Esophagus squamous epithelium (tissue), 5 donors: ENCODE results near the gene NKD2. TPM values are rescaled to one million over a fixed set of nuclear protein-coding genes. Genes with fewer than 3 reads are reported as not detected.
"Not testable (repeated sequence)": the region's sequence is repeated elsewhere in the genome, so short reads cannot be mapped to it uniquely, and the experiment has no call there.

Experiments used
- DNase-seq: peaks from one replicate; lab custom pipeline; 2025; lab: John Stamatoyannopoulos, UW
- H3K27ac ChIP-seq, 4 donors: fragments of 200-600 bp; sonication (generic); one replicate each; pipeline ENCODE4 v1.5.1; 2016 to 2019; ENCODE audit warnings: mild to moderate bottlenecking in 1 of 4
- H3K27me3 ChIP-seq, 4 donors: fragments of 200-600 bp; sonication (generic); 1 replicate in 3 of 4; 2 replicates in 1 of 4; pipeline versions ENCODE4 v1.5.1 to v1.6.0; 2017 to 2021; ENCODE audit warnings: antibody characterized with exemption in 1 of 4
- H3K36me3 ChIP-seq, 3 donors: fragments of 200-600 bp; sonication (generic); one replicate each; pipeline ENCODE4 v1.5.1; 2016 to 2019
- H3K4me1 ChIP-seq, 3 donors: fragments of 200-600 bp; sonication (generic); one replicate each; pipeline ENCODE4 v1.5.1; 2017 to 2019
- H3K4me3 ChIP-seq, 4 donors: fragments of 200-600 bp; sonication (generic); 1 replicate in 3 of 4; 2 replicates in 1 of 4; pipeline ENCODE4 v1.5.1; 2016 to 2019; ENCODE audit warnings: mild to moderate bottlenecking in 2 of 4, moderate library complexity in 1 of 4
- H3K9me3 ChIP-seq, 3 donors: fragments of 200-600 bp; sonication (generic); one replicate each; pipeline ENCODE4 v1.5.1; 2016 to 2019
- CTCF ChIP-seq, 6 experiments: fragments of 450-650 bp in 4 of 6; fragments of 200-600 bp in 2 of 6; sonication (generic) in 2 of 6; IDR thresholded peaks; one replicate each; pipeline ENCODE4 v1.5.1; 2016 to 2019; ENCODE audit warnings: antibody characterized with exemption in 6 of 6, mild to moderate bottlenecking in 4 of 6, moderate library complexity in 4 of 6
- POLR2A ChIP-seq, 4 donors: fragments of 450-650 bp; IDR thresholded peaks; one replicate each; pipeline ENCODE4 v1.6.1; 2017; ENCODE audit warnings: antibody characterized with exemption in 4 of 4, mild to moderate bottlenecking in 4 of 4, moderate library complexity in 3 of 4
- WGBS, 2 donors: methylation state at CpG; one replicate each; pipeline ENCODE4 v1.1.5; 2018; 5-methylcytosine and 5-hydroxymethylcytosine counted together
- intact Hi-C: fragments of 100-400 bp; cut with DNase I; formaldehyde crosslinking; loops from one replicate; pipeline ENCODE4 v1.15.0; 2022
- total RNA-seq, 4 donors: library from RNA; depleted of rRNA; stranded (reverse); fragments of >200 nt; gene quantifications; one replicate each; pipeline ENCODE4 v1.1.0, GENCODE V29; 2016
- donor health status: DM: yes; HTN: yes; CAD: no.

The NKD2 gene
- total RNA-seq, 4 donors from 2014 or later = 1.2 to 11.3 (median 1.5) TPM

DNA sequence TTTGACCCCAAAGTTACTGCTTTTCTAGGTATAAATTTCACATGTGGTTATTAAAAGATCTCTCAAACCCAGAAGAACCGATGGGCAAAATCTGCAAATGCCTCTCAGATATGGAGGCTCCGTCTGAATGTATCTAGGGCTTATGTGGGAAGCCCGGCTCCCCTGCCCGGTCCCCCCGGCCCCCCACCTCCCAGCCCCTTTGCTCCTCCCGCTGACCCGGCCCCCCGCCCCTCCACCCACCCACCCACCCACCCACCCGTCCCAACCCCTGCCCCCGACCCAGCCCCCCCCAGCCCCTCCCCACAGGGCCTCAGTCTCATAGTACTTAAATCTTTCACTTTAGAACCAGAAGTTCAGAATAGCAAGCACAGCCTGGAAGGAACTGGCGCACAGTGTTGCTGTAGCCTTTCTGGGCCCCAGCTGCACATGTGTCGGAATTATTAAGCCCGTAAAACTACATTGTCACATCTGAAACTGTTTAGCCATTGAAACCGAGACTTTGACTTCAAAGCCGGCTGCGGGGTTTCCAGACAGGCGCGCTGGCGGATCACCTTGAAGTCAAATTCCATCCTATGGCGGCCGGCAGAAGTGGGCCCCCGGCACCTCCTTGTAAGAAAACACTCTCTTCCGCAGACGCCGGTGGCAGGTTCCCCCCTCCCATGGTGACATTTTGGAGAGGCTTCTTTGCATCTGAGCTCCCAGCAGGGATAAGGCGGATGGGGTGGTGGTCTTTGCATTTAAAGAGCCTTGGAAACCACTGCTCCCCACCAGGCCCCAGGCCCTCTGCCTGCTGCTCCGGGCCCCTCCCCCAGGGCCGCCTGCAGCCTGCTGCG lies 12.8 kb downstream of the NKD2 start:
- 73% methylated on average over 15 to 18 of the region's 29 CpGs for WGBS, 2 donors
- no peak overlapping the region for H3K27ac ChIP-seq
- H3K36me3 ChIP-seq = no peaks in the 10 kb centered on the region
- DNase-seq = no peak
- no peak overlapping the region for H3K4me3 ChIP-seq
- intact Hi-C loops = no loop called here
- peaks cover 0 to 8% (median 0%) of the 10 kb centered on the region in 3 donors for H3K4me1 ChIP-seq
- no peaks in the 10 kb centered on the region for H3K9me3 ChIP-seq
- H3K27me3 ChIP-seq = peaks cover 0 to 16% (median 0%) of the 10 kb centered on the region in 4 donors
- TF ChIP-seq POLR2A (IDR thresholded peaks at IDR 0.05) = no peak

DNA sequence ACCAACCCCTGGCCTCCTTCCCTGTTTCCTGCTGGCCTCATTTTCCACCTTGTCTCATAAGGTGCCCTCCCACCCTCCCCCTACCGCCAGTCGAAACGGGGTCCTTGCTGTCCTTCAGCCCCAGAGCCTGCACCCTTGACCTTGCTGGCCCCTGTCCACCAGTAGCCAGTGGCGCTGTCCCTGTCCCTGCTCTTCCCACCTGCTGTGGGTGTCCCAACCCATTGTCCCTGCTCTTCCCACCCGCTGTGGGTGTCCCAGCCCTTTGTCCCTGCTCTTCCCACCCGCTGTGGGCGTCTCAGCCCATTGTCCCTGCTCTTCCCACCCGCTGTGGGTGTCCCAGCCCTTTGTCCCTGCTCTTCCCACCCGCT lies 13.4 kb downstream of the NKD2 start:
- 53 to 74% methylated on average over 3 of the region's 9 CpGs for WGBS, 2 donors
- not testable (repeated sequence) for H3K4me3 ChIP-seq

DNA sequence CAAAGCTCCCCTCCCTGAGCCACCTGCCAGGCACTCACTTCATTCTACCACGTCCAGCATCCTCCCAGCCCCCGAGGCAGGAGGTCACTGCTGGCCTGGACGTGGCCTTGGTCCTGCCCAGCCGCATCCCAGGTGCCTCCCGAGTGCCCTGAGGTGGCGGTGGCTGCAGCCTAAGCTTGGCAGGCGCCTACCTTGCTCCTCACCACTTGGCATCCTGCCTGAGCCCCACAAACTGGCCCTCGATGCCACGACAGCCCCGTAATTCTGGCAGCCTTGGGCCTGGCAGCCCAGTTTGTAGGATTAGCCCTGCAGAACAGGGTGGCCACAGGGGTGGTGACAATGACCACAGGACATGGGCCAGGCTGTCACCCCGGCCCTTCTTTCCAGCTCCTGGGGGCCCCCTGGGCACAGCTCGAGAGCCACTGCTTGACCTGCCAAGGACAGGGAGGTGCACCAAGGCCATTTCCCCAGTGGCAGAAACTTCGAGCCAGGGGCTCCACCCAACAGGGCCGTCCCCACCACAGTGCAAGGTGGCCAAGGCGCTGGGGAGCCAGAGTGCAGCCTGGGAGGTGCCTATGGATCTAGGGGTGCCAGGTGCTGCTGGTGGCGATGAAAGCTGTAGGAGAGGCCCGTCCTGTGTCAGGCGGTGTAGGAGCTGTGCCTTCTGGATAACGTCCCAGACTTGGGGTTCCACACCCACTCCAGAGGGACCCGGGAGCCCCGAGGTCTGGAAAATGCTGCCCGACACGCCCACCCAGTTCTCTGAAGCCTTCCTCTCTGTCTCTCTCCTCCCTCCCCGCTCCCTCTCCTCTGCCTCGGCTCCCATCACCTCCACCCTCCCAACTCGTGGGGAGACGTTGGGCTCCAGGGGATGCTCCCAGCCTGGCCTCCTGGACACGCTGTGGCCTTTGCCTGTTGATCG lies 18.4 kb downstream of the NKD2 start:
- intact Hi-C loops = no loop called here
- TF ChIP-seq POLR2A (IDR thresholded peaks at IDR 0.05) (no peak), CTCF (IDR thresholded peaks at IDR 0.05) (no peak)
- H3K36me3 ChIP-seq = no peaks in the 10 kb centered on the region
- peaks cover 0 to 51% (median 0%) of the 10 kb centered on the region in 4 donors for H3K27me3 ChIP-seq
- WGBS, 2 donors = 55 to 61% methylated on average over 11 of the region's 29 CpGs
- no peak overlapping the region for H3K4me3 ChIP-seq
- no peak for DNase-seq
- H3K9me3 ChIP-seq = no peaks in the 10 kb centered on the region
- H3K27ac ChIP-seq = no peak overlapping the region
- no peaks in the 10 kb centered on the region for H3K4me1 ChIP-seq

More for the DNA sequence above, 13.4 kb downstream of the NKD2 start:
- DNase-seq, H3K4me1 ChIP-seq, H3K27ac ChIP-seq, H3K9me3 ChIP-seq, intact Hi-C loops, H3K36me3 ChIP-seq: not testable (repeated sequence)
- peaks cover 0 to 14% (median 0%) of the 10 kb centered on the region in 4 donors for H3K27me3 ChIP-seq

- intact Hi-C loops = no loop called here
- peaks cover 0 to 51% (median 0%) of the 10 kb centered on the region in 4 donors for H3K27me3 ChIP-seq
- H3K9me3 ChIP-seq = no peaks in the 10 kb centered on the region
- WGBS, 2 donors = 73 to 100% methylated on average over 2 to 4 of the region's 40 CpGs
- no peak for TF ChIP-seq CTCF (IDR thresholded peaks at IDR 0.05)
- TF ChIP-seq POLR2A (IDR thresholded peaks at IDR 0.05) = no peak
- H3K4me1 ChIP-seq = no peaks in the 10 kb centered on the region
- DNase-seq = no peak
- no peak overlapping the region for H3K4me3 ChIP-seq
- H3K27ac ChIP-seq = no peak overlapping the region
- no peaks in the 10 kb centered on the region for H3K36me3 ChIP-seq
These were observed 19.2 kb downstream of the NKD2 start for GRCh38 chr5:1027631-1028441.

DNA sequence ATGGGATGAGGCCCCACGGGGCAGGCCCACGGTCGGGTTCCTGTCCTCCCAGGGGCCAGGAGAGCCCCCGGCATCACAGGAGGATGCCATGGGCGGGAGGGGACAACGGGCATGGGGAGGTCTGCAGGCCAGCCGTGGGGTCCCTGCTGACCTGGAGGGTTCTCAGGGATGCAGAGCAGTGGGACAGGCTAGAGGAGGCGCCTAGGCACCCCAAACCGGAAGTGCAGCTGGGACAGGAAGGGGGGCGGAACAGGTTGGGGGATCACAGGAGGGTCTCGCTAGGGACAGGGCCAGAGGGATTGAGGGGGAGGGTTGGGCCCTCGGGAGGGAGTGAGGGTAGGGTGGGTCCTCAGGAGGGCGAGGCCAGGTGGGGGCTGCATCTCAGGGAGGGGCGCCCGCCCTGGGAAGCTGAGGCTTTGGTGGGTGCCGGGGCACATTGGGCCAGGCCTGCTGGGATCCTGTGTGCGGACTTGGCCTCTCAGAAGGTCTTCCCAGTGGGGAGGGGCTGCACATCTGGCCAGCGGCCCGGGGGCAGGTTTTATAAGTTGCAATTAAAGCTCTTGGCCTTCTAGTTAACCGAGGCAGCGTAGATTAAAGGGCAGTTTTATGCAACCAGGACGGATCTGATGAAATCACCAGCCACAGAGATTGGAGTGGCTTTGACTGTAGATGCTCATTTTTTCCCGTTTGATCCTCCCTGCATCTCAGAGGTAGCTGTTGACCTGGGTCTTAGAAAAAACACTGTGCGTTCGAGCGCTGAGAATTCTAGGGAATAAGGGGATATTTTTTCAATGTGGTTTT lies 20.1 kb downstream of the NKD2 start:
- Histone ChIP-seq H3K27ac (no peak overlapping the region), H3K4me3 (no peak overlapping the region), H3K4me1 (no peaks in the 10 kb centered on the region), H3K9me3 (no peaks in the 10 kb centered on the region), H3K27me3 (peaks cover 0 to 58% (median 0%) of the 10 kb centered on the region in 4 donors), H3K36me3 (no peaks in the 10 kb centered on the region)
- TF ChIP-seq POLR2A (IDR thresholded peaks at IDR 0.05) = no peak
- no peak for TF ChIP-seq CTCF (IDR thresholded peaks at IDR 0.05)
- intact Hi-C loops = no loop called here
- DNase-seq = no peak
- 66 to 73% methylated on average over 8 to 17 of the region's 26 CpGs for WGBS, 2 donors
